HepG2 (cell line): ENCODE results near the gene HEXIM1. TPM values are rescaled to one million over a fixed set of nuclear protein-coding genes. Genes with fewer than 3 reads are reported as not detected.

ENCODE experiments used
- DNMT3B ChIP-seq: conservative IDR thresholded peaks from 2 replicates; pipeline ENCODE4 v1.6.1; 2016; ENCODE audit warnings: missing biosample characterization, control low read depth
- HNRNPUL1 ChIP-seq: fragments of 200-400 bp; formaldehyde crosslinking; IDR thresholded peaks from 2 replicates; pipeline ENCODE4 v1.6.1; 2017; ENCODE audit warnings: low read depth, mild to moderate bottlenecking, low read length, moderate library complexity
- HOXA7 ChIP-seq: sonication (generic); formaldehyde crosslinking; IDR thresholded peaks from 2 replicates; pipeline ENCODE4 v1.8.1; 2022; ENCODE audit warnings: mild to moderate bottlenecking, missing genetic modification reagents, moderate library complexity
- KDM3A ChIP-seq: IDR thresholded peaks from 2 replicates; pipeline ENCODE4 v1.6.1; 2018; ENCODE audit warnings: low read depth, missing compliant biosample characterization
- KDM5A ChIP-seq: fragments of 200-600 bp; sonication (generic); IDR thresholded peaks from 2 replicates; pipeline ENCODE4 v1.7.0; 2018; ENCODE audit warnings: antibody characterized with exemption, mild to moderate bottlenecking, low read length, borderline replicate concordance
- POGZ ChIP-seq: sonication (generic); formaldehyde crosslinking; IDR thresholded peaks from 2 replicates; pipeline ENCODE4 v1.4.0; 2020; ENCODE audit warnings: mild to moderate bottlenecking, missing genetic modification reagents
- RFX3 ChIP-seq: IDR thresholded peaks from 2 replicates; pipeline ENCODE4 v1.6.1; 2016; ENCODE audit warnings: missing biosample characterization, missing genetic modification reagents
- SP4 ChIP-seq: sonication (generic); formaldehyde crosslinking; IDR thresholded peaks from 2 replicates; pipeline ENCODE4 v1.8.1; 2023; ENCODE audit warnings: mild to moderate bottlenecking, missing genetic modification reagents
- YY1 ChIP-seq: IDR thresholded peaks from 2 replicates; pipeline ENCODE4 v1.6.1; 2011; ENCODE audit warnings: low read length, low read depth, moderate library complexity, mild to moderate bottlenecking; ENCODE audit not compliant: insufficient read depth, insufficient replicate concordance
- ZBTB44 ChIP-seq: sonication (generic); formaldehyde crosslinking; IDR thresholded peaks from 2 replicates; pipeline ENCODE4 v1.4.0; 2020; ENCODE audit warnings: missing genetic modification reagents
- ZBTB8A ChIP-seq: sonication (generic); formaldehyde crosslinking; IDR thresholded peaks from 2 replicates; pipeline ENCODE4 v1.4.0; 2020; ENCODE audit warnings: mild to moderate bottlenecking, low read depth, missing genetic modification reagents, borderline replicate concordance
- ZFP82 ChIP-seq: sonication (generic); formaldehyde crosslinking; IDR thresholded peaks from 2 replicates; pipeline ENCODE4 v1.5.1; 2020; ENCODE audit warnings: mild to moderate bottlenecking, missing genetic modification reagents, borderline replicate concordance
- ZNF441 ChIP-seq: sonication (generic); formaldehyde crosslinking; IDR thresholded peaks from 2 replicates; pipeline ENCODE4 v1.7.0; 2021; ENCODE audit warnings: missing genetic modification reagents, borderline replicate concordance
- ZNF563 ChIP-seq: sonication (generic); formaldehyde crosslinking; IDR thresholded peaks from 2 replicates; pipeline ENCODE4 v1.8.0; 2022; ENCODE audit warnings: mild to moderate bottlenecking, moderate library complexity, missing genetic modification reagents
- ZNF776 ChIP-seq: sonication (generic); formaldehyde crosslinking; IDR thresholded peaks from 2 replicates; pipeline ENCODE4 v1.4.0; 2020; ENCODE audit warnings: mild to moderate bottlenecking, missing genetic modification reagents
- ZNF878 ChIP-seq: sonication (generic); formaldehyde crosslinking; IDR thresholded peaks from 2 replicates; pipeline ENCODE4 v1.8.1; 2023; ENCODE audit warnings: mild to moderate bottlenecking, missing genetic modification reagents, moderate library complexity
- polyA plus RNA-seq, 8 experiments: library from polyadenylated mRNA; depleted of rRNA in 3 of 8; stranded (reverse) in 7 of 8; unstranded in 1 of 8; fragments of >200 nt; fragmentation: Illumina TruSeq in 4 of 8; extraction: Trizol in 4 of 8; gene quantifications; 2 replicates each; pipeline versions ENCODE4 v1.2.1 to v1.2.3, GENCODE V29; 2011 to 2016; ENCODE audit warnings: low read depth in 4 of 8, missing spikeins in 1 of 8, mixed read lengths in 1 of 8; ENCODE audit not compliant: insufficient read depth in 1 of 8
- total RNA-seq, 5 experiments: library from RNA; depleted of rRNA; stranded (reverse); fragments of >200 nt; fragmentation: Illumina TruSeq; extraction: Trizol; gene quantifications; 2 replicates each; pipeline ENCODE4 v1.2.3, GENCODE V29; 2016; ENCODE audit warnings: low read depth in 1 of 5
- TF ChIP-seq, protein P1 (sequence below): fragments of 450-650 bp; IDR thresholded peaks from 2 replicates; pipeline ENCODE4 v1.6.1; 2016
- TF ChIP-seq, protein P2 (sequence below): sonication (generic); formaldehyde crosslinking; IDR thresholded peaks from 2 replicates; pipeline ENCODE4 v1.4.0; 2020; ENCODE audit warnings: missing genetic modification reagents, borderline replicate concordance
- TF ChIP-seq, protein P3 (sequence below): sonication (generic); formaldehyde crosslinking; IDR thresholded peaks from 2 replicates; pipeline ENCODE4 v1.5.0; 2020; ENCODE audit warnings: mild to moderate bottlenecking, missing genetic modification reagents

HEXIM1 gene
- total and polyA plus RNA-seq, 2 of the 13 experiments (the other 11 are each of a cell fraction or from before 2014, with no cell fraction given) = 10.5 to 16.6 TPM

DNA sequence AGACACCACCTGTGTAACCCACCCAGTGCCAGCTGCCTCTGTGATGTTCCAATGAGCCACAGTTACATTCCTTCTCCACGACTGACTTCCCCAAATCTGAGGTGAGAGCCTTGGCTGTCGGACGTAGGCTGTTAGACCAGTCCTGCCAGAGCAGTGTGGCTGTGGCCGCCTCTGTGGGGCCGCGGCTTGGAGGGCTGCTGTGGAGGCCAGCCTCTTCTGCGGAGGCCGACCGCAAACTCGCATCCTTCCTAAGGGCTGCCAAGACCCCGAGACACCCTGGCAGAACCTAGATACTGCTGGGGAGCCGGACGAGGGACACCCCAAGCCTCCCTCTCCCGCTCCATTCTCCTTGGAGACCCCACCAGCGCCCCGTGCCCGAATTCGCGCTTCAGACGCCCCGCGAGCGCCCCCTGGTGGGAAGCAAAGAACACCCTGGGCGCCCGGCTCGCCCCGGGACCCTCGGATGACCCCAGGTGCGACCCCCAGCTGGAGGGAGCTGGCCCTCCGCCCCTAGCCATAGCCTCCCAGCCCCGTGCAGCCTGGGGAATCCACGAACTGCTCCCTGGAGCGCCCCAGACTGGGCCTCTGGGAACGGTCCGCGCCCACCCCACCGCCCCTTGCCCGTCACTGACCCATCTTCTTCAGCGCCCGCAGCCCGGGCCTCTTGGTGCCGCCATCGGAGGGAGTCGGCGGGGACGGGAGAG lies 16.5 kb upstream of the HEXIM1 start (continued):
- TF ChIP-seq ZFP82 (CRISPR knock-in tag) = no peak
- no peak for TF ChIP-seq ZNF776 (CRISPR knock-in tag)
- TF ChIP-seq KDM3A (CRISPR knock-in tag) = 0 out of 2 replicates have a peak, but pooled peaks have one; percentile 64
- TF ChIP-seq SP4 (CRISPR knock-in tag) = no peak
- TF ChIP-seq, protein P1, sequence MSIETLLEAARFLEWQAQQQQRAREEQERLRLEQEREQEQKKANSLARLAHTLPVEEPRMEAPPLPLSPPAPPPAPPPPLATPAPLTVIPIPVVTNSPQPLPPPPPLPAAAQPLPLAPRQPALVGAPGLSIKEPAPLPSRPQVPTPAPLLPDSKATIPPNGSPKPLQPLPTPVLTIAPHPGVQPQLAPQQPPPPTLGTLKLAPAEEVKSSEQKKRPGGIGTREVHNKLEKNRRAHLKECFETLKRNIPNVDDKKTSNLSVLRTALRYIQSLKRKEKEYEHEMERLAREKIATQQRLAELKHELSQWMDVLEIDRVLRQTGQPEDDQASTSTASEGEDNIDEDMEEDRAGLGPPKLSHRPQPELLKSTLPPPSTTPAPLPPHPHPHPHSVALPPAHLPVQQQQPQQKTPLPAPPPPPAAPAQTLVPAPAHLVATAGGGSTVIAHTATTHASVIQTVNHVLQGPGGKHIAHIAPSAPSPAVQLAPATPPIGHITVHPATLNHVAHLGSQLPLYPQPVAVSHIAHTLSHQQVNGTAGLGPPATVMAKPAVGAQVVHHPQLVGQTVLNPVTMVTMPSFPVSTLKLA = no peak
- TF ChIP-seq ZBTB44 (CRISPR knock-in tag) = no peak
- no peak for TF ChIP-seq HNRNPUL1
- TF ChIP-seq ZNF563 (CRISPR knock-in tag) = 0 out of 2 replicates have a peak, but pooled peaks have one; percentile 12
- no peak for TF ChIP-seq DNMT3B
- TF ChIP-seq ZBTB8A (CRISPR knock-in tag) = no peak
- no peak for TF ChIP-seq HOXA7 (CRISPR knock-in tag)
- peak; percentile 63; the same call in 1 of the 2 replicates for TF ChIP-seq POGZ
- no peak for TF ChIP-seq RFX3 (CRISPR knock-in tag)
- TF ChIP-seq, protein P2, sequence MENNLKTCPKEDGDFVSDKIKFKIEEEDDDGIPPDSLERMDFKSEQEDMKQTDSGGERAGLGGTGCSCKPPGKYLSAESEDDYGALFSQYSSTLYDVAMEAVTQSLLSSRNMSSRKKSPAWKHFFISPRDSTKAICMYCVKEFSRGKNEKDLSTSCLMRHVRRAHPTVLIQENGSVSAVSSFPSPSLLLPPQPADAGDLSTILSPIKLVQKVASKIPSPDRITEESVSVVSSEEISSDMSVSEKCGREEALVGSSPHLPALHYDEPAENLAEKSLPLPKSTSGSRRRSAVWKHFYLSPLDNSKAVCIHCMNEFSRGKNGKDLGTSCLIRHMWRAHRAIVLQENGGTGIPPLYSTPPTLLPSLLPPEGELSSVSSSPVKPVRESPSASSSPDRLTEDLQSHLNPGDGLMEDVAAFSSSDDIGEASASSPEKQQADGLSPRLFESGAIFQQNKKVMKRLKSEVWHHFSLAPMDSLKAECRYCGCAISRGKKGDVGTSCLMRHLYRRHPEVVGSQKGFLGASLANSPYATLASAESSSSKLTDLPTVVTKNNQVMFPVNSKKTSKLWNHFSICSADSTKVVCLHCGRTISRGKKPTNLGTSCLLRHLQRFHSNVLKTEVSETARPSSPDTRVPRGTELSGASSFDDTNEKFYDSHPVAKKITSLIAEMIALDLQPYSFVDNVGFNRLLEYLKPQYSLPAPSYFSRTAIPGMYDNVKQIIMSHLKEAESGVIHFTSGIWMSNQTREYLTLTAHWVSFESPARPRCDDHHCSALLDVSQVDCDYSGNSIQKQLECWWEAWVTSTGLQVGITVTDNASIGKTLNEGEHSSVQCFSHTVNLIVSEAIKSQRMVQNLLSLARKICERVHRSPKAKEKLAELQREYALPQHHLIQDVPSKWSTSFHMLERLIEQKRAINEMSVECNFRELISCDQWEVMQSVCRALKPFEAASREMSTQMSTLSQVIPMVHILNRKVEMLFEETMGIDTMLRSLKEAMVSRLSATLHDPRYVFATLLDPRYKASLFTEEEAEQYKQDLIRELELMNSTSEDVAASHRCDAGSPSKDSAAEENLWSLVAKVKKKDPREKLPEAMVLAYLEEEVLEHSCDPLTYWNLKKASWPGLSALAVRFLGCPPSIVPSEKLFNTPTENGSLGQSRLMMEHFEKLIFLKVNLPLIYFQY (CRISPR knock-in tag) = peak; percentile 55; the same call in 1 of the 2 replicates
- TF ChIP-seq, protein P3, sequence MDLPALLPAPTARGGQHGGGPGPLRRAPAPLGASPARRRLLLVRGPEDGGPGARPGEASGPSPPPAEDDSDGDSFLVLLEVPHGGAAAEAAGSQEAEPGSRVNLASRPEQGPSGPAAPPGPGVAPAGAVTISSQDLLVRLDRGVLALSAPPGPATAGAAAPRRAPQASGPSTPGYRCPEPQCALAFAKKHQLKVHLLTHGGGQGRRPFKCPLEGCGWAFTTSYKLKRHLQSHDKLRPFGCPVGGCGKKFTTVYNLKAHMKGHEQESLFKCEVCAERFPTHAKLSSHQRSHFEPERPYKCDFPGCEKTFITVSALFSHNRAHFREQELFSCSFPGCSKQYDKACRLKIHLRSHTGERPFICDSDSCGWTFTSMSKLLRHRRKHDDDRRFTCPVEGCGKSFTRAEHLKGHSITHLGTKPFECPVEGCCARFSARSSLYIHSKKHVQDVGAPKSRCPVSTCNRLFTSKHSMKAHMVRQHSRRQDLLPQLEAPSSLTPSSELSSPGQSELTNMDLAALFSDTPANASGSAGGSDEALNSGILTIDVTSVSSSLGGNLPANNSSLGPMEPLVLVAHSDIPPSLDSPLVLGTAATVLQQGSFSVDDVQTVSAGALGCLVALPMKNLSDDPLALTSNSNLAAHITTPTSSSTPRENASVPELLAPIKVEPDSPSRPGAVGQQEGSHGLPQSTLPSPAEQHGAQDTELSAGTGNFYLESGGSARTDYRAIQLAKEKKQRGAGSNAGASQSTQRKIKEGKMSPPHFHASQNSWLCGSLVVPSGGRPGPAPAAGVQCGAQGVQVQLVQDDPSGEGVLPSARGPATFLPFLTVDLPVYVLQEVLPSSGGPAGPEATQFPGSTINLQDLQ = no peak
- no peak for TF ChIP-seq ZNF878 (CRISPR knock-in tag)
- peak; percentile 30 for TF ChIP-seq YY1
- peak; percentile 91 for TF ChIP-seq KDM5A
- TF ChIP-seq ZNF441 (CRISPR knock-in tag) = no peak
